GM18526 (cell line): ENCODE data around the gene FUT7.

ENCODE experiments used
- POLR2A ChIP-seq: IDR thresholded peaks from 3 replicates; pipeline ENCODE4 v1.6.1; 2011; ENCODE audit not compliant: insufficient read length; ENCODE audit errors: extremely low read depth

Gene FUT7

GRCh38 chr9:137020771-137021567, 10.9 kb downstream of the FUT7 start:
- no peak for TF ChIP-seq POLR2A

- no peak for TF ChIP-seq POLR2A
Observed at GRCh38 chr9:137019891-137020683, 11.8 kb downstream of the FUT7 start.

- TF ChIP-seq POLR2A: no peak
Observed at GRCh38 chr9:137018761-137019559, 12.9 kb downstream of the FUT7 start.

GRCh38 chr9:137017791-137018497, 13.9 kb downstream of the FUT7 start:
- no peak for TF ChIP-seq POLR2A

- no peak for TF ChIP-seq POLR2A
Observed at GRCh38 chr9:137017071-137017470, 14.8 kb downstream of the FUT7 start.

GRCh38 chr9:137016436-137016835, 15.5 kb downstream of the FUT7 start:
- no peak for TF ChIP-seq POLR2A

- no peak for TF ChIP-seq POLR2A
Observed at GRCh38 chr9:137015976-137016375, 15.9 kb downstream of the FUT7 start.

- no peak for TF ChIP-seq POLR2A
Observed at GRCh38 chr9:137015540-137015930, 16.4 kb downstream of the FUT7 start.

- TF ChIP-seq POLR2A: no peak
Observed at GRCh38 chr9:137014776-137015539, 16.9 kb downstream of the FUT7 start.

- TF ChIP-seq POLR2A: no peak
Observed at GRCh38 chr9:137014166-137014565, 17.7 kb downstream of the FUT7 start.

GRCh38 chr9:137013571-137013940, 18.3 kb downstream of the FUT7 start:
- no peak for TF ChIP-seq POLR2A

GRCh38 chr9:137012694-137013570, 19.0 kb downstream of the FUT7 start:
- no peak for TF ChIP-seq POLR2A

GRCh38 chr9:137011907-137012675, 19.8 kb downstream of the FUT7 start:
- no peak for TF ChIP-seq POLR2A
